HG02885 (cell line): ENCODE data around the gene MMP12.

Experiments
- ATAC-seq: cut with Tn5 transposase; IDR thresholded peaks from one replicate; pipeline ENCODE4 v1.9.1; 2021; ENCODE audit warnings: mild to moderate bottlenecking; ENCODE audit not compliant: unreplicated experiment, poor library complexity

The MMP12 gene

GRCh38 chr11:102853055-102853454, 21.7 kb downstream of the MMP12 start:
- ATAC-seq = no peak

GRCh38 chr11:102850973-102851745, 23.6 kb downstream of the MMP12 start:
- no peak for ATAC-seq

GRCh38 chr11:102849311-102849710, 25.5 kb downstream of the MMP12 start:
- no peak for ATAC-seq

- ATAC-seq = no peak
Measured at GRCh38 chr11:102846292-102846691, 28.5 kb downstream of the MMP12 start.

- ATAC-seq = no peak
Measured at GRCh38 chr11:102843489-102843888, 31.3 kb downstream of the MMP12 start, which contains the start of gene MMP3. TSS of gene MMP3 (minus strand) at chr11:102843609. CDS start at chr11:102843546, 63 bp downstream.

- ATAC-seq = no peak
Measured at GRCh38 chr11:102842930-102843329, 31.9 kb downstream of the MMP12 start.

- ATAC-seq = no peak
Measured at GRCh38 chr11:102840018-102840417, 34.8 kb downstream of the MMP12 start.

GRCh38 chr11:102837646-102838045, 37.1 kb downstream of the MMP12 start:
- ATAC-seq = no peak

GRCh38 chr11:102837156-102837555, 37.6 kb downstream of the MMP12 start:
- ATAC-seq = no peak

- ATAC-seq = no peak
Measured at GRCh38 chr11:102836290-102836875, 38.4 kb downstream of the MMP12 start.

- ATAC-seq = no peak
Measured at GRCh38 chr11:102833731-102834130, 41.1 kb downstream of the MMP12 start.

GRCh38 chr11:102832612-102833011, 42.2 kb downstream of the MMP12 start:
- no peak for ATAC-seq

GRCh38 chr11:102831489-102832440, 43.0 kb downstream of the MMP12 start:
- peak; percentile 63 for ATAC-seq

GRCh38 chr11:102831128-102831488, 43.7 kb downstream of the MMP12 start:
- ATAC-seq = no peak

GRCh38 chr11:102830001-102830727, 44.6 kb downstream of the MMP12 start:
- ATAC-seq = no peak

GRCh38 chr11:102829316-102830000, 45.3 kb downstream of the MMP12 start:
- ATAC-seq = no peak

GRCh38 chr11:102824556-102824955, 50.2 kb downstream of the MMP12 start:
- ATAC-seq = no peak

GRCh38 chr11:102819491-102819890, 55.3 kb downstream of the MMP12 start:
- ATAC-seq = no peak

- no peak for ATAC-seq
Measured at GRCh38 chr11:102813484-102813883, 61.3 kb downstream of the MMP12 start.
